ENCODE measurements around the gene PCSK1.

DNA sequence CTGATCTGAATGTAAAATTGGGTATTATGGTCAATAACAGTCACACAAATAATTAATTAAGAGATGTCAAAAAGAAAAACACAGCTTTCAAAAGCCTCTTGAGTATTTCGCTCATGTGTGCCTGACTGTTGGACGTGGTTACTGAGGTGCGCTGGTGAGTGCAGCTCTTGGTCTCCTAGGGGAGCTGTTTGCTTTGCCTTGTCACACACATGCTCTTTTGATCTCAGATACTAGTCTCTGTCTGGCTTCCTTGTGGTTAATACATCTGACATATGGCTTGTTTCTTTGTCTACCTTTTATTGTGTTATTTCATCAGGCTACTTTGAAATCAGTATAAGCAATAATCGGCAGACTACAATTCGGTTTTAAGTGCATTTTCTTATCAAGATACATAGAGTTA, 51.5 kb downstream of the PCSK1 start:
- TF ChIP-seq, protein P1, sequence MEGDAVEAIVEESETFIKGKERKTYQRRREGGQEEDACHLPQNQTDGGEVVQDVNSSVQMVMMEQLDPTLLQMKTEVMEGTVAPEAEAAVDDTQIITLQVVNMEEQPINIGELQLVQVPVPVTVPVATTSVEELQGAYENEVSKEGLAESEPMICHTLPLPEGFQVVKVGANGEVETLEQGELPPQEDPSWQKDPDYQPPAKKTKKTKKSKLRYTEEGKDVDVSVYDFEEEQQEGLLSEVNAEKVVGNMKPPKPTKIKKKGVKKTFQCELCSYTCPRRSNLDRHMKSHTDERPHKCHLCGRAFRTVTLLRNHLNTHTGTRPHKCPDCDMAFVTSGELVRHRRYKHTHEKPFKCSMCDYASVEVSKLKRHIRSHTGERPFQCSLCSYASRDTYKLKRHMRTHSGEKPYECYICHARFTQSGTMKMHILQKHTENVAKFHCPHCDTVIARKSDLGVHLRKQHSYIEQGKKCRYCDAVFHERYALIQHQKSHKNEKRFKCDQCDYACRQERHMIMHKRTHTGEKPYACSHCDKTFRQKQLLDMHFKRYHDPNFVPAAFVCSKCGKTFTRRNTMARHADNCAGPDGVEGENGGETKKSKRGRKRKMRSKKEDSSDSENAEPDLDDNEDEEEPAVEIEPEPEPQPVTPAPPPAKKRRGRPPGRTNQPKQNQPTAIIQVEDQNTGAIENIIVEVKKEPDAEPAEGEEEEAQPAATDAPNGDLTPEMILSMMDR (IDR thresholded peaks at IDR 0.05), result no peak
- TF ChIP-seq POLR2A (IDR thresholded peaks at IDR 0.05) (no peak), POLR2AphosphoS5 (IDR thresholded peaks at IDR 0.05) (no peak)

Data from sigmoid colon (tissue), 4 donors.